ENCODE data around the gene SPIN2A. TPM values are rescaled to one million over a fixed set of nuclear protein-coding genes. Genes with fewer than 3 reads are reported as not detected.
"Not testable (repeated sequence)": the region's sequence is repeated elsewhere in the genome, so short reads cannot be mapped to it uniquely, and the experiment has no call there.

SPIN2A gene
- total RNA-seq (2021; fragmentation: NEBNext Ultra II Directional; extraction: Animal tissue kit (Norgen Biotek cat#: 25700)) = 1 to 10 TPM in 1 of 6 experiments, under 1 TPM in 5; 0.33 to 1.0 (median 0.79) TPM
- long read RNA-seq = 0 reads

DNA sequence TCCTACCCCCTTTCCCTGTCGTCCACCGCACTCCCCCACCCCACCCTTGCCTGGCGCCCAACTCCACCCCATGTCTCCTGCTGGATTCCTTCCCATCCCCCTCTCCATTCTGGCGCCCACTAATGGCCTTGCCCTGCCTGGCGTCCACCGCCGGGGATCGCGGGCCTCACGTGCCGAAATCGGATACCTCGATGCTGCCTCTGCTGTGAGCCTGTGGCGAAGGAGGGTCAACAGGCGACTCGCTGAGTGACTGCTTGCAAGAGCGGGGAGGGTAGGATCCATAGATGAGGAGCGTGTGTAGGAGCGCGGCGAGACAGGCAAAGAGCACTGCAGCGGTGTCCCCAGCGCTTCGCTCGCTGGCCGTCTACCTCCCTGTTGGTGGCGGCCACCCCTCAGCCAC, at the start of gene SPIN2A:
Gene SPIN2A, minus strand, starts transcription at position 325 of the 400 bp plus-strand sequence. CDS start 800 bp downstream, outside the sequence.
- not testable (repeated sequence) for H3K36me3 Mint-ChIP-seq (ENCODE audit: low read depth); H3K9me3 Mint-ChIP-seq; H3K27me3 Mint-ChIP-seq (ENCODE audit: insufficient read depth); DNase-seq
- peaks cover 13% of the 10 kb centered on the region for H3K4me1 Mint-ChIP-seq (ENCODE audit: low read depth)
- H3K4me3 Mint-ChIP-seq = peak within 1 kb of the TSS; percentile 78; the same call in 1 of the 2 replicates
- H3K27ac Mint-ChIP-seq = peak within 1 kb of the TSS; percentile 38

DNA sequence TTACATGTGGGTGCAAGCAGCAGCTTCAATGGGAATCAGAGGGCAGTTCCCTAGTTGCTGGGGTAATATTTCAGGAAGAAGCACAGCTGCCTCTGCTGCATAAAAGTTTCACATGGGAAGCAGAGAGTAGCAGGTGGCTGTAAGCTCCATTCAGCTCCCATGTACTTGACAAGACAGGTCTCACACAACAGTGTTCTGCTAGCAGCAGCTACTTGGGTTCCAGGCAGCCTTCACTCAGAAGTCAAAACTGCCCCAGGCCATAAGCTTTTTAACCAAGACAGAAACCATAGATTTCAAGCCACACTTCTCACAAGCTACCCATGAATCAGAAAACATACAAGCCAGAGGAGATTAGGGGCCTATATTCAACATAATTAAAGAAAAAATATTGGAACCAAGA, 41.4 kb upstream of the SPIN2A start:
- H3K4me3 Mint-ChIP-seq = no peak overlapping the region
- H3K27ac Mint-ChIP-seq = no peak overlapping the region
- peaks cover 9% of the 10 kb centered on the region; the same call in 1 of the 2 replicates for H3K9me3 Mint-ChIP-seq
- DNase-seq = no peak
- H3K4me1 Mint-ChIP-seq (ENCODE audit: low read depth) = no peaks in the 10 kb centered on the region
- no peaks in the 10 kb centered on the region for H3K36me3 Mint-ChIP-seq (ENCODE audit: low read depth)
- TF ChIP-seq, protein P1, sequence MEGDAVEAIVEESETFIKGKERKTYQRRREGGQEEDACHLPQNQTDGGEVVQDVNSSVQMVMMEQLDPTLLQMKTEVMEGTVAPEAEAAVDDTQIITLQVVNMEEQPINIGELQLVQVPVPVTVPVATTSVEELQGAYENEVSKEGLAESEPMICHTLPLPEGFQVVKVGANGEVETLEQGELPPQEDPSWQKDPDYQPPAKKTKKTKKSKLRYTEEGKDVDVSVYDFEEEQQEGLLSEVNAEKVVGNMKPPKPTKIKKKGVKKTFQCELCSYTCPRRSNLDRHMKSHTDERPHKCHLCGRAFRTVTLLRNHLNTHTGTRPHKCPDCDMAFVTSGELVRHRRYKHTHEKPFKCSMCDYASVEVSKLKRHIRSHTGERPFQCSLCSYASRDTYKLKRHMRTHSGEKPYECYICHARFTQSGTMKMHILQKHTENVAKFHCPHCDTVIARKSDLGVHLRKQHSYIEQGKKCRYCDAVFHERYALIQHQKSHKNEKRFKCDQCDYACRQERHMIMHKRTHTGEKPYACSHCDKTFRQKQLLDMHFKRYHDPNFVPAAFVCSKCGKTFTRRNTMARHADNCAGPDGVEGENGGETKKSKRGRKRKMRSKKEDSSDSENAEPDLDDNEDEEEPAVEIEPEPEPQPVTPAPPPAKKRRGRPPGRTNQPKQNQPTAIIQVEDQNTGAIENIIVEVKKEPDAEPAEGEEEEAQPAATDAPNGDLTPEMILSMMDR (IDR thresholded peaks at IDR 0.05) = no peak
- H3K27me3 Mint-ChIP-seq (ENCODE audit: insufficient read depth) = no peaks in the 10 kb centered on the region

DNA sequence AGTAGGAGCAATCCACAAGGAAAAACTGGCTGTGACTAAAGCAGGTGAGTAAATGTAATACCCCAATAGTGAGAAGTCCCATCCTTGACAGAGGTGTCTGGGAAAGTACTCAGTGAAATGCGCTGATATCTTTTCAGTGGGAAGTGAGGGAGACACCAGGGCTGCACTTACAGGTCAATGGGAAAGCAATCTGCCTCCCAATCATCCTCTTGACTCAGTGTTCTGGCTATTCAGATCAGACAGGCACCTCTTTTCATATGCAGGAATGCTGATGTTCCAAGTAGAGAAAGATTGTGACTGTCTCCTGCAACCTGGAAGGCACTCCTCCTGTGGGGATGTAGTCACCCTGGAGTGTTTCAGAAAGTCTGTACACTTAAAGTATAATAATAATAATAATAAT, 39.9 kb upstream of the SPIN2A start:
- peaks cover 9% of the 10 kb centered on the region; the same call in 1 of the 2 replicates for H3K9me3 Mint-ChIP-seq
- H3K4me1 Mint-ChIP-seq (ENCODE audit: low read depth) = no peaks in the 10 kb centered on the region
- TF ChIP-seq, protein P1 (IDR thresholded peaks at IDR 0.05) = no peak
- H3K36me3 Mint-ChIP-seq (ENCODE audit: low read depth) = no peaks in the 10 kb centered on the region
- H3K27ac Mint-ChIP-seq = no peak overlapping the region
- H3K27me3 Mint-ChIP-seq (ENCODE audit: insufficient read depth) = no peaks in the 10 kb centered on the region
- H3K4me3 Mint-ChIP-seq = no peak overlapping the region
- no peak for DNase-seq

DNA sequence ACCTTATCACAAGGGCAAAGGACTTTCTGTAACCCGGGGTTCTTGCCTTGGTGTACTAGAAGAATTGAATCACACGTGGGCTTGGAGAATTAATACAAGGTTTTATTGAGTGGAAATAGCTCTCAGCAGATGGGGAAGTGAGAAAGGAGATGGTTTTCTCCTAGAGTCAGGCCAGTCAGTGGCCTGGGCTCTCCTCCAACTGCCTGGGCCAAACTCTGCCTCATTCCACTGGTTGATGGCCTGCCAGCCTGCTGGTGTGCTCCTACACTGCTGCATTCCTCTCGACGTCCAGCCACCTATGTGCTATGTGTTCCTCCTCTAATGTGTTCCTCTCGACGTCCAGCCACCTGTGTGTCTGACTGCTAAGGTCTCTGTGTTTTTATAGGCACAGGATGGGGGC, 35.3 kb upstream of the SPIN2A start:
- no peaks in the 10 kb centered on the region for H3K36me3 Mint-ChIP-seq (ENCODE audit: low read depth)
- TF ChIP-seq, protein P1 (IDR thresholded peaks at IDR 0.05) = no peak
- no peaks in the 10 kb centered on the region for H3K27me3 Mint-ChIP-seq (ENCODE audit: insufficient read depth)
- no peaks in the 10 kb centered on the region for H3K4me1 Mint-ChIP-seq (ENCODE audit: low read depth)
- peak overlapping the region; percentile 20; the same call in 1 of the 2 replicates for H3K27ac Mint-ChIP-seq
- H3K9me3 Mint-ChIP-seq = no peaks in the 10 kb centered on the region
- DNase-seq = no peak
- no peak overlapping the region for H3K4me3 Mint-ChIP-seq

DNA sequence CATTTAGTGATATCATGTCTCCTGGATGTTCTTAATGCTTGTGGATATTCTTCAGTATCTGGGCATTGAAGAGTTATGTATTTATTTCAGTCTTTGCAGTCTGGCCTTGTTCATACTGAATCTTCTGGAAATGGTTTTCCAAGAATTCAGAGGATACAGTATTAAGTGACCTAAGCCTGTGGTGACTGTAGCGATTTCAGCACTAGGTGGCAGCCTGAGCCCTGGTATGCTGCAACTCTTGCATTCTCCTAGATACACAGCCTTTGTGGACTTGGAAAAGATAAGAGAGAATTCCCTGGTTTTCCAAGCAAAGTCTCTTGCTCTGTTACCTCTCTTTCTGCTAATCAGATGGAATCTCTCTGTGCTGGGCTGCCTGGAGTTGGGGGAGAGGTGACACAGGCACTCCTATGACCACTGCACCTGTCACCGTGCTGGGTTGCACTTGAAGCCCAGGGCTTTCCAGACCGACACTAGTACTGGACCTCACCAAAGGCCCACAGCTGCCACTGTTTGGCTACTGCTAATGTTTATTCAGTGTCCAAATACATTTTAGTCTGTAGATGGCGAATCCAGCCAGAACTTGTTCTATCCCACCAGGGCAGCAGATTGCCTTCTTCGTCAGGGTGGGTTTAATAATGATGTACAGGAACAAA, 19.3 kb upstream of the SPIN2A start:
- TF ChIP-seq, protein P1 (IDR thresholded peaks at IDR 0.05) = peak; percentile 62
- H3K36me3 Mint-ChIP-seq (ENCODE audit: low read depth) = peaks cover under 1% of the 10 kb centered on the region; the same call in 1 of the 2 replicates
- H3K27me3 Mint-ChIP-seq (ENCODE audit: insufficient read depth) = no peaks in the 10 kb centered on the region; the same call in 1 of the 2 replicates
- DNase-seq = peak; percentile 15
- H3K4me3 Mint-ChIP-seq = no peak overlapping the region
- no peaks in the 10 kb centered on the region; the same call in 1 of the 2 replicates for H3K9me3 Mint-ChIP-seq
- no peaks in the 10 kb centered on the region for H3K4me1 Mint-ChIP-seq (ENCODE audit: low read depth)
- no peak overlapping the region for H3K27ac Mint-ChIP-seq

DNA sequence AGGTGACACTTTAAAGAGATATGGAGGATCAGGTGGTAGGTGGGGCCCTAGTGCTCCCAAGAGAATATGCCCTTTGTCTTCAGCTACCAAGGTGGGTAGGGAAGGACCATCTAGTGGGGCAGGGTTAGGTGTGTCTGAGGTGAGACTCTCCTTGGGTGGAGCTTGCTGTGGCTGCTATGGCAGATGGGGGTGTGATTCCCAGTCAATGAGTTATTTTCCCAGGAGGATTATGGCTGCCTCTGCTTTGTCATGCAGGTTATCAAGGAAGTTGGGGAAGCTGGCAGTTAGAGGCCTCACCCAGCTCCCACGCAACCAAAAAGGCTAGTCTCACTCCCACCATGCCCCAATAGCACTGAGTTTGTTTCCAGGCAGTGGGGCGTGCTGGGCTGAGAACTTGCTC, 18.0 kb upstream of the SPIN2A start:
- H3K36me3 Mint-ChIP-seq (ENCODE audit: low read depth) = peaks cover 4% of the 10 kb centered on the region; the same call in 1 of the 2 replicates
- TF ChIP-seq, protein P1 (IDR thresholded peaks at IDR 0.05) = no peak
- no peak overlapping the region for H3K4me3 Mint-ChIP-seq
- H3K4me1 Mint-ChIP-seq (ENCODE audit: low read depth) = no peaks in the 10 kb centered on the region
- no peak overlapping the region for H3K27ac Mint-ChIP-seq
- no peaks in the 10 kb centered on the region for H3K27me3 Mint-ChIP-seq (ENCODE audit: insufficient read depth)
- H3K9me3 Mint-ChIP-seq = no peaks in the 10 kb centered on the region
- DNase-seq = no peak

DNA sequence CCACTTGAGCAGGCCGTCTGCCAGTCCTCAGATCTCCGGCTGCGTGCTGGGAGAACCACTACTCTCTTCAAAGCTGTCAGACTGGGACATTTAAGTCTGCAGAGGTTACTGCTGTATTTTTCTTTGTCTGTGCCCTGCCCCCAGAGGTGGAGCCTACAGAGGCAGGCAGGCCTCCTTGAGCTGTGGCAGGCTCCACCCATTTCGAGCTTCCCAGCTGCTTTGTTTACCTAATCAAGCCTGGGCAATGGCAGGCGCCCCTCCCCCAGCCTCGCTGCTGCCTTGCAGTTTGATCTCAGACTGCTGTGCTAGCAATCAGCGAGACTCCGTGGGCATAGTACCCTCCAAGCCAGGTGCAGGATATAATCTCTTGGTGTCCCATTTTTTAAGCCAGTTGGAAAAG, 15.0 kb upstream of the SPIN2A start:
- not testable (repeated sequence) for H3K36me3 Mint-ChIP-seq (ENCODE audit: low read depth); H3K4me1 Mint-ChIP-seq (ENCODE audit: low read depth); H3K9me3 Mint-ChIP-seq; H3K27ac Mint-ChIP-seq; DNase-seq; H3K27me3 Mint-ChIP-seq (ENCODE audit: insufficient read depth); H3K4me3 Mint-ChIP-seq
